Thymus (tissue), 11 donors: ENCODE data around the gene ATP2A2. TPM values are rescaled to one million over a fixed set of nuclear protein-coding genes. Genes with fewer than 3 reads are reported as not detected.
"Not testable (repeated sequence)": the region's sequence is repeated elsewhere in the genome, so short reads cannot be mapped to it uniquely, and the experiment has no call there.

Experiments used
- DNase-seq, 9 donors: peaks; one replicate each; pipeline ENCODE4 v3.0.0-alpha.2; 2013; ENCODE audit warnings: low spot score in 9 of 9, low read depth in 6 of 9, missing footprints in 1 of 9
- H3K27ac ChIP-seq, 2 donors: one replicate each; pipeline ENCODE4 v1.5.1; 2013; ENCODE audit warnings: control low read depth in 1 of 2, low read depth in 1 of 2, low read length in 1 of 2, mild to moderate bottlenecking in 1 of 2, moderate library complexity in 1 of 2
- H3K27me3 ChIP-seq, 2 donors: one replicate each; pipeline ENCODE4 v1.5.1; 2013; ENCODE audit warnings: low read length in 1 of 2; ENCODE audit not compliant: control insufficient read depth in 2 of 2, insufficient read depth in 1 of 2
- H3K36me3 ChIP-seq, 2 donors: one replicate each; pipeline ENCODE4 v1.5.1; 2013; ENCODE audit warnings: low read length in 1 of 2, mild to moderate bottlenecking in 1 of 2, moderate library complexity in 1 of 2; ENCODE audit not compliant: control insufficient read depth in 2 of 2, insufficient read depth in 2 of 2
- H3K4me1 ChIP-seq, 2 donors: one replicate each; pipeline ENCODE4 v1.5.1; 2013; ENCODE audit warnings: low read length in 2 of 2; ENCODE audit not compliant: control insufficient read depth in 2 of 2, insufficient read depth in 2 of 2
- H3K4me3 ChIP-seq, 2 donors: one replicate each; pipeline ENCODE4 v1.5.1; 2013; ENCODE audit warnings: low read length in 2 of 2, control low read depth in 1 of 2, mild to moderate bottlenecking in 1 of 2
- H3K9me3 ChIP-seq, 2 donors: one replicate each; pipeline ENCODE4 v1.5.1; 2013; ENCODE audit warnings: low read length in 1 of 2, mild to moderate bottlenecking in 1 of 2; ENCODE audit not compliant: control insufficient read depth in 2 of 2, insufficient read depth in 1 of 2
- WGBS: extraction: QIAGEN DNeasy Blood & Tissue Kit; methylation state at CpG from one replicate; pipeline ENCODE4 v1.1.7; 2013; 5-methylcytosine and 5-hydroxymethylcytosine counted together
- polyA plus RNA-seq: library from polyadenylated mRNA; stranded (reverse); fragments of 200-250 nt; gene quantifications from one replicate; pipeline ENCODE4 v1.2.3, GENCODE V29; 2013
- total RNA-seq: library from RNA; stranded (reverse); fragments of 120-200 nt; gene quantifications from one replicate; pipeline ENCODE4 v1.2.4, GENCODE V29; 2013
- donor health status: healthy.

ATP2A2 gene
- total and polyA plus RNA-seq, 2 donors: 33.8 to 37.6 TPM

DNA sequence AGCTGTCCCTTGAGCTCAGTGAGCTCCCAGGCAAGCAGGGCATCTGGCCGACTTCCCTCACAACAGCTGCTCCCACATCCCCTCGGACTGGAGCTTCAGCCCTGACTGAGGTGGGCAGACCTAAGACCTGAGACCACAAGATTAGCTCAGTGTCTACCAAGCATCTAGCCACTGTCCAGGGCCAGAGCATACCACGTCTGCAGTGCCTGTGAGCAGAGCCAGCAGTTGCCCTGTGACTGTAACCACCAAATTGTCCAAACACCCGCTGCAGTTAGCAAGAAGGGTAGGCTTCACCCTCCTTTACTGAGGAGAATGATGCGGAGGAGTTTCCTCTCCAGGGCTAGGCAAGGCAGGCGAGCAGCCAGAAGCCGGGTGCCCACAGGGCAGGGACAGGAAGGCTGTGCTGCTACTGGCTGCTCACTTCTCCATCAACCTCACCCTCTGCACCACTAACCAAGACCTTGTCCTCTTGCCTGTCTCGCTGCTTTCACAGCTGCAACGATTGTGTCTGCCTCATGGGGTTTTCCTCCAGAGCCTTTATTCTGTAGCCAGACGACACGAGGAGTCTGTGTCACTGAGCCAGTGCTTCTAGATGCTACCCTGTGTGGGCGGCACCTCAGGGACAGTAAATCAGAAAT lies 68.6 kb downstream of the ATP2A2 start:
- Histone ChIP-seq H3K27me3 (no peaks in the 10 kb centered on the region), H3K4me3 (no peak overlapping the region), H3K9me3 (peaks cover 0 to 1% of the 10 kb centered on the region in 2 donors), H3K4me1 (peaks cover 2 to 23% of the 10 kb centered on the region in 2 donors), H3K36me3 (peaks cover 31 to 57% of the 10 kb centered on the region in 2 donors), H3K27ac (peak overlapping the region; percentile 39 to 71)
- 19% methylated on average over 12 of the region's 12 CpGs for WGBS
- peak in 6 of 9 donors; percentile 14 to 58 (median 28) for DNase-seq

DNA sequence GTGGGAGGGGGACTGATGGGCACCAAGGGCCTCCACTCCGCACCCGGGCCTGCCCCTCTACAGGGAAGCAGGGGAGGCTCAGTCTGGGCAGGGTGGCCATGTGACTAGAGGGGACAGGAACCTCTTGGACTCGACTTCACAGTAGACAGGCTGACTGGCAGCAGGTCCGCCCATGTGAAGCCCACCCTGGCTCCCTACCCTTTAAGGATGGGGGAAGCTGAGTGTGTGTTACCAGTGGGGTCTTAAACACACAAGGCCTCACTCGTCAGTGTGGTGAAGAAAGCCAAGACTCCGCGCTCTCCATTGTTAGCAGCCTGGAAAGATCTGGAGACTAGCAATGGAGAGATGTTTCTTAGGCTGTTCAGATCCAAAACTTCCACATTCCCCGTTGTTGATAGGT lies 70.1 kb downstream of the ATP2A2 start:
- no peaks in the 10 kb centered on the region for H3K27me3 ChIP-seq
- peaks cover 18 to 42% of the 10 kb centered on the region in 2 donors for H3K36me3 ChIP-seq
- no peak overlapping the region for H3K4me3 ChIP-seq
- H3K9me3 ChIP-seq: no peaks in the 10 kb centered on the region
- DNase-seq: no peak
- 95% methylated on average over 8 of the region's 8 CpGs for WGBS
- H3K27ac ChIP-seq: no peak overlapping the region
- peaks cover 2 to 25% of the 10 kb centered on the region in 2 donors for H3K4me1 ChIP-seq

DNA sequence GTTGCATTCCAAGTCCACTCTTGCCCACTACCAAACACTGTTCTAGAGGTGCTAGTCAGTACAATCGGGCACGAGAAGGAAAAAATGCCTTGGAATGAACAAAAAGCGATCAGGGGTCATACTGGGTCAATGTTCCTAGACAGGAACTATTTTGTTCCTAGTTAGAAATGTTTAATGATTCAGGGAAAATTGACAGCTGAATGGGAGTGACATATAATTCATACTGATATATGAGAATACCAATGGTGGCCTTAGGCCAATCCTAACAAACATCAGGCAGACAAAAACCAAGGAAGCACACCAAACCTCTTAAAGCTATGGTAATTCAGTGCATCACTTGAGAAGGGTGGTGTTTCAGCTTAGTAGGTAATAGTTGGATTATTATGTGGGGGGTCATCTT lies 71.4 kb downstream of the ATP2A2 start:
- DNase-seq: no peak
- no peak overlapping the region for H3K4me3 ChIP-seq
- no peak overlapping the region for H3K27ac ChIP-seq
- H3K4me1 ChIP-seq: peaks cover 2 to 25% of the 10 kb centered on the region in 2 donors
- H3K36me3 ChIP-seq: peaks cover 12 to 30% of the 10 kb centered on the region in 2 donors
- H3K27me3 ChIP-seq: no peaks in the 10 kb centered on the region
- WGBS: 98% methylated on average over 3 of the region's 3 CpGs
- H3K9me3 ChIP-seq: no peaks in the 10 kb centered on the region

DNA sequence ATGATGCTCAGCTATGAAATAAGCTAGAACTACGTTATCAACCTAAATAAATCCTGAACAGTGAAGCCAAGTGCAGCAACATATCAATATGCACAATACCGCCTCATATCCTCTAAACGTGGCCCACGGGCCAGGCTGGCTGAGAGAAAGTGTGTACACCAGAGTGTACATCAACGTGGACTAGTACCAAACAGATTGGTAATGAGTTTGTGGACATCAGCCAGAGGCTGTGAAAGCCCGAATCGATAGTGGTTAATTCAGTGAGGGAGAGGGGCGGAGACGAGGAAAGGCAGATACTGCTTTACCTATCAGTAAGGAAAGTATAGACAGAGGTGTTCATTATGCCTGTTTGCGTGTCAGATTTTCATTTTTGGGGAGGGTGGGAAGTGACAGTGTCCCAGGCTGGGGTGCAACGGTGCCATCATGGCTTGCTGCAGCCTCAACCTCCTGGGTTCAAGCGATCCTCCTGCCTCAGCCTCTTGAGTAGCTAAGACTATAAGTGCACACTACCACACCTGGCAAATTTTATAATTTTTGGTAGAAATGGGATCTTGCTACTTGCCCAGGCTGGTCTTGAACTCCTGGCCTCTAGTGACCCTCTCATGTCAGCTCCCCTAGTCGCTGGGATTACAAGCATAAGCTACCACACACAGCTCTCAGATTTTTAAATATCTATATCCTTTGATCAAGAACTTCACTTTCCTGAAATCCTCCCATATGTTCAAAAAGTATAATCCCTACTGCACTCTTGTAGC lies 72.3 kb downstream of the ATP2A2 start:
- Histone ChIP-seq H3K4me1 (peaks cover 2 to 25% of the 10 kb centered on the region in 2 donors), H3K4me3 (no peak overlapping the region), H3K27me3 (no peaks in the 10 kb centered on the region), H3K9me3 (no peaks in the 10 kb centered on the region), H3K27ac (no peak overlapping the region), H3K36me3 (peaks cover 3 to 20% of the 10 kb centered on the region in 2 donors)
- DNase-seq: no peak
- 94% methylated on average over 13 of the region's 13 CpGs for WGBS

DNA sequence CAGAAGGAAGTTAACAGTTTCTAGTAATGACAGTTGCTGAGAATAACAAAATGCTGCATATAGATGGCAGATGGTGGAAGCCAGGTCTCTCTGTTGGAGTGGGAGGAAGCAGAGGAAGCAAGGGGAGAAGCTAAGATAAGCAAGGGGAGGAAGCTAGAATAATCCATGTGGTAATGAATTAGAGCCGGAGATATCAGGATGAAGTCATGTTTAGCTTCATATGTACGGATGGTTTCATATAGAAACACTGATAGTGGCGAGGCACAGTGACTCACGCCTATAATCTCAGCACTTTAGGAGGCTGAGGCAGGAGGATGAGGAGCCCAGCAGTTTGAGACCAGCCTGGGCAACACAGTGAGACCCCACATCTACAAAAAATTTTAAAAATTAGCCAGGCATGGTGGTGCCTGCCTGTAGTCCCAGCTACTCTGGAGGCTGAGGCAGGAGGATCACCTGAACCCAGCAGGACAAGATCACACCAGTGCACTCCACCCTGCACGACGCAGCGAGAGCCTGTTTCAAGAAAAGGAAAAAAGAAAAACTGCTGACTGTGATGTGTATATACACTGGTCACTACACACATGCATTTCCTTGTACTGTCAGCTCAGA lies 73.2 kb downstream of the ATP2A2 start:
- Histone ChIP-seq H3K27ac (no peak overlapping the region), H3K4me1 (peaks cover 2 to 17% of the 10 kb centered on the region in 2 donors), H3K36me3 (peaks cover 0 to 11% of the 10 kb centered on the region in 2 donors), H3K9me3 (no peaks in the 10 kb centered on the region), H3K4me3 (no peak overlapping the region), H3K27me3 (no peaks in the 10 kb centered on the region)
- 22% methylated on average over 7 of the region's 7 CpGs for WGBS
- no peak for DNase-seq

DNA sequence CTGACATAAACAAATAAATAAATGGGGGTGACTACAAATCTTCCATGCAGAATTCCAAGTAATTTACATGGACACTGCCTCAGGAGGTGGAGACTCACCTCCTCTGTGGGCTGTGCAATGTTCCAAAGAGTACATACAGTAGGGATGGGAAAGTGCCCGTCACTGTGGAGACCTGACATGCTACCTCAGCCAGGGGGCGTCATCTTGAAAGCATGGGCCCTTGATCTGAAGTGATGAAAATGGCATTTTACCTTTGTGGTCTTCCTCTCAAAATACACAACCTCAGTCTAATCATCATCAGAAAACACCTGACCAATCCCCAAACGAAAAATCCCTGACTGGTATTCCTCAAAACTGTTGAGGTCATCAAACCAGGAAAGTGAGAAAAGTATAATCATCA lies 74.0 kb downstream of the ATP2A2 start:
- WGBS: 11% methylated on average over 3 of the region's 3 CpGs
- Histone ChIP-seq H3K36me3 (peaks cover 0 to 7% of the 10 kb centered on the region in 2 donors), H3K27ac (no peak overlapping the region), H3K27me3 (no peaks in the 10 kb centered on the region), H3K4me3 (no peak overlapping the region), H3K4me1 (peaks cover 2 to 9% of the 10 kb centered on the region in 2 donors), H3K9me3 (no peaks in the 10 kb centered on the region)
- peak in 4 of 9 donors; percentile 11 to 50 (median 23) for DNase-seq

DNA sequence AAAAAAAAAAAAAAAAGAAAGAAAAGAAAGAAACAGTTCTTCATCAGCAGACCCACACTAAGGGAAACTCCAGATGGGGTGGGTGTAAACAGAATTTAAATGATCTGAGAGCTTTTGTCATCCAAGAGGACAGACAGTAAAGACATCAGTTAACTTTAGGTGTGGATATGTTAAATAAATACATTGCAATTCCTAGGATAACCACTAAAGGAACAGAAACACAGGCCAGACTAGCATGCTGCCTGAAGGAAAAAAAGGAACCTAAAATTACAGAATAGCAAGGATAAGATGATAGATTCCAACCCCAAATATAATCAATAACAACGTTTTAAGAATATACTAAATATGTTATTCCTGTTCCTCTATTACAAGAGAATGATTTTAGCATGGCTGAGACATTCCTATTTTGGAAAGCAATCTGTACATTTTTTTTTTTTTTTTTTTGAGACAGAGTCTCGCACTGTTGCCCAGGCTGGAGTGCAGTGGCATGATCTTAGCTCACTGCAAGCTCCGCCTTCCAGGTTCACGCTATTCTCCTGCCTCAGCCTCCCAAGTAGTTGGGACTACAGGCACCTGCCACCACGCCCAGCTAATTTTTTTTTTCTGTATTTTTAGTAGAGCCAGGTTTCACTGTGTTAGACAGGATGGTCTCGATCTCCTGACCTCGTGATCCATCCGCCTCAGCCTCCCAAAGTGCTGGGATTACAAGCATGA lies 77.5 kb downstream of the ATP2A2 start:
- H3K9me3 ChIP-seq, H3K36me3 ChIP-seq, H3K27ac ChIP-seq, H3K27me3 ChIP-seq, DNase-seq, H3K4me1 ChIP-seq, H3K4me3 ChIP-seq: not testable (repeated sequence)
- whole genome bisulfite sequencing: 90% methylated on average over 8 of the region's 8 CpGs

DNA sequence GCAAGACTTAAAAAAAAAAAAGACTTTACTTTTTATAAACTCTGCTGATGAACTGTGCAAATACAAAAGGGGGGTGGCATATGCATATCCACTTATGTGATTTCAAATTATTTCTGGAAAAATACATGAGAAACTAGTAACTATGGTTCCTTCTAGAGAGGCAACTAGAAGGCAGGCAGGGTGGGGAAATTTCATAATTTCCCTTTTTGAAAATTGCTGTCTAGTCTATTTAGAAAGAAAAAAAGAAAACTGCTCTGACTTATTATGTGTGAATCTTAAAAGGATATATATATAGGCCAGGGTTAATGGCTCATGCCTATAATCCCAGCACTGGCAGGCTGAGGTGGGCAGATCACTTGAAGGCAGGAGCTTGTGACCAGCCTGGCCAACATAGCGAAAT lies 80.2 kb downstream of the ATP2A2 start:
- Histone ChIP-seq H3K27ac (no peak overlapping the region), H3K27me3 (no peaks in the 10 kb centered on the region), H3K36me3 (no peaks in the 10 kb centered on the region), H3K9me3 (no peaks in the 10 kb centered on the region), H3K4me3 (no peak overlapping the region), H3K4me1 (peaks cover 0 to 2% of the 10 kb centered on the region in 2 donors)
- no peak for DNase-seq
- 100% methylated on average over 1 of the region's 1 CpG for WGBS
